ENCODE results near the gene PDE3B. TPM values are rescaled to one million over a fixed set of nuclear protein-coding genes. Genes with fewer than 3 reads are reported as not detected.

The PDE3B gene
- total RNA-seq, 1 donor from 2014 or later = 24.3 TPM

- no peaks in the 10 kb centered on the region for H3K9me3 Mint-ChIP-seq
- TF ChIP-seq CTCF (conservative IDR thresholded peaks at IDR 0.05) = no peak
- H3K27me3 Mint-ChIP-seq (ENCODE audit: low read depth) = peaks cover 2% of the 10 kb centered on the region
- no peak overlapping the region for H3K27ac Mint-ChIP-seq (ENCODE audit: unreplicated experiment)
- peak overlapping the region; percentile 85 for H3K4me3 Mint-ChIP-seq
- peaks cover 42% of the 10 kb centered on the region for H3K4me1 Mint-ChIP-seq
- H3K36me3 Mint-ChIP-seq (ENCODE audit: low read depth) = no peaks in the 10 kb centered on the region
- DNase-seq (ENCODE audit: low read depth, low spot score) = no peak
Measured at GRCh38 chr11:14642453-14642852, 1.2 kb upstream of the PDE3B start.

- peak overlapping the region; percentile 85 for H3K4me3 Mint-ChIP-seq
- no peak for TF ChIP-seq CTCF (conservative IDR thresholded peaks at IDR 0.05)
- H3K4me1 Mint-ChIP-seq = peaks cover 42% of the 10 kb centered on the region
- H3K9me3 Mint-ChIP-seq = no peaks in the 10 kb centered on the region
- H3K27me3 Mint-ChIP-seq (ENCODE audit: low read depth) = peaks cover 2% of the 10 kb centered on the region
- no peaks in the 10 kb centered on the region for H3K36me3 Mint-ChIP-seq (ENCODE audit: low read depth)
- DNase-seq (ENCODE audit: low read depth, low spot score) = peak; percentile 1
- H3K27ac Mint-ChIP-seq (ENCODE audit: unreplicated experiment) = no peak overlapping the region
Measured at GRCh38 chr11:14642873-14643696, 519 bp upstream of the PDE3B start.

GRCh38 chr11:14644226-14645014, 816 bp downstream of the PDE3B start:
- no peak for TF ChIP-seq CTCF (conservative IDR thresholded peaks at IDR 0.05)
- peak; percentile 35 for DNase-seq (ENCODE audit: low read depth, low spot score)
- Mint-ChIP-seq H3K36me3 (ENCODE audit: low read depth) (no peaks in the 10 kb centered on the region), H3K9me3 (no peaks in the 10 kb centered on the region), H3K27me3 (ENCODE audit: low read depth) (peaks cover 2% of the 10 kb centered on the region), H3K4me1 (peaks cover 46% of the 10 kb centered on the region), H3K4me3 (peak overlapping the region; percentile 96), H3K27ac (ENCODE audit: unreplicated experiment) (no peak overlapping the region)

- Mint-ChIP-seq H3K27me3 (ENCODE audit: low read depth) (peaks cover 2% of the 10 kb centered on the region), H3K27ac (ENCODE audit: unreplicated experiment) (no peak overlapping the region), H3K9me3 (no peaks in the 10 kb centered on the region), H3K4me1 (peaks cover 40% of the 10 kb centered on the region), H3K36me3 (ENCODE audit: low read depth) (peaks cover under 1% of the 10 kb centered on the region), H3K4me3 (peak overlapping the region; percentile 96)
- no peak for TF ChIP-seq CTCF (conservative IDR thresholded peaks at IDR 0.05)
- DNase-seq (ENCODE audit: low read depth, low spot score) = no peak
Measured at GRCh38 chr11:14645015-14645912, 1.7 kb downstream of the PDE3B start.
